ENCODE results near the gene NABP2. TPM values are rescaled to one million over a fixed set of nuclear protein-coding genes. Genes with fewer than 3 reads are reported as not detected.
A peak's percentile ranks its signal among the peaks of the same experiment; 100 is the strongest.

NABP2 gene
- total and polyA plus RNA-seq, 4 donors = 18.6 to 28.6 (median 22.7) TPM

- WGBS, 2 donors = 0 to 1% methylated on average over 20 to 21 of the region's 21 CpGs
- DNase-seq = peak; percentile 82 to 93
- Histone ChIP-seq H3K27me3 (ENCODE audit: control insufficient read depth in 1 of 2, insufficient read depth in 2 of 2, low read length in 1 of 2) (no peaks in the 10 kb centered on the region), H3K4me3 (ENCODE audit: low read length in 2 of 2) (peak overlapping the region; percentile 60 to 74), H3K9me3 (ENCODE audit: control insufficient read depth, low read length) (no peaks in the 10 kb centered on the region), H3K36me3 (ENCODE audit: control insufficient read depth in 1 of 2, insufficient read depth in 2 of 2, low read length in 1 of 2) (peaks cover 0 to 2% of the 10 kb centered on the region in 2 donors), H3K27ac (ENCODE audit: low read depth in 1 of 2, low read length in 2 of 2) (peak overlapping the region; percentile 83 to 96), H3K4me1 (ENCODE audit: control insufficient read depth in 1 of 2, insufficient read depth in 2 of 2, low read length in 2 of 2) (no peaks in the 10 kb centered on the region)
- ATAC-seq (ENCODE audit: low FRiP score) = peak; percentile 62
- intact Hi-C loops (cut with DNase I) = loop anchor here in 1 of 2 donors (5.0 kb wide), 1 partner anchor 36 kb away; the partner anchor contains the start of gene ANKRD52
Measured at GRCh38 chr12:56221232-56221756, 2.8 kb upstream of the NABP2 start.

DNA sequence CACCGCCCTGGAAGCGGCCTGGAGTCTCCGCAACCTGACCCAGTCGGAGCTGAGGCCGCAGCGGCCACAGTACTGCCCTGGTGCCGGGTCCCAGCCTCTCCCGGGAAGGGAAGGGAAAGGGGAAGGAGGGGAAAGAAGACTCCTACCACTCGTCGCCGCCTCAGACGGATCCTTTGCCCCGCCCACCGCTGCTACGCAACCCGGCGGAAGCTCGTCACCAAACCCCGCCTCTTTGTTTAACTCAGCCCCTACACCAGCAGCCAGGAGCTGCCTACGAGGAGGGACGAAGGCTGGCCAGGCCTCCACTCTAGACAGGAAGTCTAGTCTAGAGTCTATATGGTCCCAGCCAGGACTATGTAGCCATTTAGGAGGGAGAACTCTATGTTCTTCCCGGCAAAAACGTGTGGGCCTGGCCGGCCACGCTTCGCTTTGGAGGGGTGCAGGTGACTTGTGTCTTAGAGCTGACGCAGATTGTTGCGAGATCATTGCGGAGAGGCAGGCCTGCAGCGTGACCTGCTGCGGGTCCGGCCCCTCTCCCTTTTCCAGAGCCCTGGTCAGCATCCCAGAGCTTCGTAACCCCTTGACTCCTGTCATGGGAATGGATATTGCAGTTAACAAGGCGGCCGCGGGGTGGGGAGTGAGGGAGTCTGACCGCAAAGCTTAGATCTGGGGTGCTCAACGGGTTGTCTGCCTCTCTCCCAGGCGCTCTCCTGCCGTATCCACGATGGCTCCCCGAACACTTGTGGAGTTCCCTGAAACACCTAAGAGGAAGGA, 2.2 kb upstream of the NABP2 start, which contains the start of gene RNF41:
RNF41 (minus strand) TSS at position 166 of the 774 bp plus-strand sequence. CDS start 7,875 bp downstream, outside the sequence.
- 1% methylated on average over 40 to 42 of the region's 42 CpGs for WGBS, 2 donors
- H3K27me3 ChIP-seq (ENCODE audit: control insufficient read depth in 1 of 2, insufficient read depth in 2 of 2, low read length in 1 of 2) = no peaks in the 10 kb centered on the region
- peak; percentile 98 to 99 for DNase-seq
- H3K4me3 ChIP-seq (ENCODE audit: low read length in 2 of 2) = peak within 1 kb of the TSS; percentile 60 to 74
- ATAC-seq (ENCODE audit: low FRiP score) = peak; percentile 94
- intact Hi-C loops (cut with DNase I) = loop anchor here in 1 of 2 donors (5.0 kb wide), 1 partner anchor 35 kb away; the partner anchor contains the start of gene ANKRD52
- peak within 1 kb of the TSS; percentile 83 to 96 for H3K27ac ChIP-seq (ENCODE audit: low read depth in 1 of 2, low read length in 2 of 2)
- no peaks in the 10 kb centered on the region for H3K36me3 ChIP-seq (ENCODE audit: control insufficient read depth in 1 of 2, insufficient read depth in 2 of 2, low read length in 1 of 2)
- H3K9me3 ChIP-seq (ENCODE audit: control insufficient read depth, low read length) = no peaks in the 10 kb centered on the region
- H3K4me1 ChIP-seq (ENCODE audit: control insufficient read depth in 1 of 2, insufficient read depth in 2 of 2, low read length in 2 of 2) = no peaks in the 10 kb centered on the region

- 8 to 13% methylated on average over 4 of the region's 4 CpGs for WGBS, 2 donors
- H3K27ac ChIP-seq (ENCODE audit: low read depth in 1 of 2, low read length in 2 of 2) = peak overlapping the region; percentile 58 to 76
- no peaks in the 10 kb centered on the region for H3K27me3 ChIP-seq (ENCODE audit: control insufficient read depth in 1 of 2, insufficient read depth in 2 of 2, low read length in 1 of 2)
- DNase-seq (no peak), ATAC-seq (ENCODE audit: low FRiP score) (no peak)
- intact Hi-C loops (cut with DNase I) = loop anchor here in 1 of 2 donors (5.0 kb wide), 1 partner anchor 35 kb away; the partner anchor contains the start of gene ANKRD52
- no peaks in the 10 kb centered on the region for H3K9me3 ChIP-seq (ENCODE audit: control insufficient read depth, low read length)
- H3K4me1 ChIP-seq (ENCODE audit: control insufficient read depth in 1 of 2, insufficient read depth in 2 of 2, low read length in 2 of 2) = no peaks in the 10 kb centered on the region
- peak overlapping the region in 1 of 2 donors; percentile 4 for H3K4me3 ChIP-seq (ENCODE audit: low read length in 2 of 2)
- H3K36me3 ChIP-seq (ENCODE audit: control insufficient read depth in 1 of 2, insufficient read depth in 2 of 2, low read length in 1 of 2) = no peaks in the 10 kb centered on the region
Measured at GRCh38 chr12:56222531-56222895, 1.6 kb upstream of the NABP2 start.

- Histone ChIP-seq H3K27me3 (ENCODE audit: control insufficient read depth in 1 of 2, insufficient read depth in 2 of 2, low read length in 1 of 2) (no peaks in the 10 kb centered on the region), H3K9me3 (ENCODE audit: control insufficient read depth, low read length) (no peaks in the 10 kb centered on the region), H3K4me1 (ENCODE audit: control insufficient read depth in 1 of 2, insufficient read depth in 2 of 2, low read length in 2 of 2) (no peaks in the 10 kb centered on the region), H3K4me3 (ENCODE audit: low read length in 2 of 2) (no peak overlapping the region), H3K36me3 (ENCODE audit: control insufficient read depth in 1 of 2, insufficient read depth in 2 of 2, low read length in 1 of 2) (no peaks in the 10 kb centered on the region), H3K27ac (ENCODE audit: low read depth in 1 of 2, low read length in 2 of 2) (peak overlapping the region; percentile 8 to 87)
- intact Hi-C loops (cut with DNase I) = loop anchor here (1.0 to 5.0 kb wide), 5 partner anchors 17 to 105 kb away; partner anchors contain the start of genes ANKRD52 (in 1 of the 2), CS (in 1 of the 2) and ZC3H10 (in 1 of the 2)
- 16 to 19% methylated on average over 15 of the region's 15 CpGs for WGBS, 2 donors
- no peak for ATAC-seq (ENCODE audit: low FRiP score)
- DNase-seq = no peak
Measured at GRCh38 chr12:56223571-56224101, 506 bp upstream of the NABP2 start.

GRCh38 chr12:56224954-56225353, 812 bp downstream of the NABP2 start:
- Histone ChIP-seq H3K27me3 (ENCODE audit: control insufficient read depth in 1 of 2, insufficient read depth in 2 of 2, low read length in 1 of 2) (no peaks in the 10 kb centered on the region), H3K4me3 (ENCODE audit: low read length in 2 of 2) (peak overlapping the region in 1 of 2 donors; percentile 50), H3K4me1 (ENCODE audit: control insufficient read depth in 1 of 2, insufficient read depth in 2 of 2, low read length in 2 of 2) (no peaks in the 10 kb centered on the region), H3K9me3 (ENCODE audit: control insufficient read depth, low read length) (no peaks in the 10 kb centered on the region), H3K36me3 (ENCODE audit: control insufficient read depth in 1 of 2, insufficient read depth in 2 of 2, low read length in 1 of 2) (no peaks in the 10 kb centered on the region), H3K27ac (ENCODE audit: low read depth in 1 of 2, low read length in 2 of 2) (no peak overlapping the region)
- DNase-seq (no peak), ATAC-seq (ENCODE audit: low FRiP score) (no peak)
- WGBS, 2 donors = 62 to 63% methylated on average over 11 of the region's 11 CpGs
- intact Hi-C loops (cut with DNase I) = loop anchor here (1.0 to 5.0 kb wide), 6 partner anchors 18 to 106 kb away; partner anchors contain the start of genes ANKRD52 (in 1 of the 2), CS (in 1 of the 2) and ZC3H10 (in 1 of the 2)

DNA sequence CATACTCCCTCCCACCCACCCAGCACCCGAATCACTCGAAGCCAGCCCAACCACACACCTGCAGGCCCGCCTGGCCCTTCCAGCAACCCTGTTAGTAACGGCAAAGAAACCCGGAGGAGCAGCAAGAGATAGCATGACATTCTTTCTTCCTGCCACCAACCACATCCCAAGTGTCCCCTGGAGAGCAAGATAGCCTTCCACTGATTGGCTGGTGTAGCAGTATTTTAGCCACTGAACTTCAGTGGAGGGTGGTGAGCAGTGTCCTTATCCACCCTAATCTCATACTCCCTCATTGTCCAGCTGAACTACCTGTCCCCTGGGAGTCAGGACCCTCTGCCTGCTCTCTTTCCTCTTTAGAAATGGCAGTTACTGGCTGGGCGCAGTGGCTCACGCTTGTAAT, 4.9 kb downstream of the NABP2 start:
- Histone ChIP-seq H3K4me1 (ENCODE audit: control insufficient read depth in 1 of 2, insufficient read depth in 2 of 2, low read length in 2 of 2) (no peaks in the 10 kb centered on the region), H3K36me3 (ENCODE audit: control insufficient read depth in 1 of 2, insufficient read depth in 2 of 2, low read length in 1 of 2) (no peaks in the 10 kb centered on the region), H3K27ac (ENCODE audit: low read depth in 1 of 2, low read length in 2 of 2) (no peak overlapping the region), H3K4me3 (ENCODE audit: low read length in 2 of 2) (no peak overlapping the region), H3K27me3 (ENCODE audit: control insufficient read depth in 1 of 2, insufficient read depth in 2 of 2, low read length in 1 of 2) (no peaks in the 10 kb centered on the region), H3K9me3 (ENCODE audit: control insufficient read depth, low read length) (no peaks in the 10 kb centered on the region)
- ATAC-seq (ENCODE audit: low FRiP score) (no peak), DNase-seq (no peak)
- intact Hi-C loops (cut with DNase I) = loop anchor here in 1 of 2 donors (5.0 kb wide), 1 partner anchor 37 kb away; no protein-coding TSS in a partner anchor
- WGBS, 2 donors = 84 to 85% methylated on average over 7 of the region's 7 CpGs

DNA sequence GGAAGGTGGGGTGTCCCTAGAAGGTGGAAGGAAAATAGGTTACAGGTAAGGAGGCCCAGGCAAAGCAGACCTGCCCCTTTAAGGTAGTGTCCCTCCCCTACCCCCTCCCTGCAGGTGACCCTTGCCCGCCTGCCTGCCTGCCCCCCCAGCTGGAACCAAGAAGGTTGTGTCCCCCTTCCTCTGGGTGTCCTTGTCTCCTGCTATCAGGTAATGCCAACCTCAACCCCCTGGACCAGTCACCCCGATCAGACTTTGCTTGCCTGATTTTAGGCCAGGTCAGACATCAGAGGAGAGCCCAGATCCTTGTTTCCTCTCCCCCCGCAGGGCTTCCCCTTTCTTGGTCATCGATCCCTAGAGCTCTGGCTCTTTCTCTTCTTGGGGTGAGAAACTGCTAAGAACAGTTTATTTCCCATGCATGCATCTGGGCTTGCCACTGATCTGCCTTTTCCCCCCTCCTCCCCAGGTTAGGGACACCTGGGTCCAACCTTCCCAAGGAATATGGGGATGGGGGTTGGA, 5.8 kb downstream of the NABP2 start, which contains the start of gene SLC39A5:
SLC39A5 (plus strand) TSS at position 136 of the 516 bp plus-strand sequence. CDS start 1,224 bp downstream, outside the sequence.
- intact Hi-C loops (cut with DNase I) = loop anchor here in 1 of 2 donors (5.0 kb wide), 1 partner anchor 38 kb away; no protein-coding TSS in a partner anchor
- Histone ChIP-seq H3K4me1 (ENCODE audit: control insufficient read depth in 1 of 2, insufficient read depth in 2 of 2, low read length in 2 of 2) (no peaks in the 10 kb centered on the region), H3K27me3 (ENCODE audit: control insufficient read depth in 1 of 2, insufficient read depth in 2 of 2, low read length in 1 of 2) (no peaks in the 10 kb centered on the region), H3K36me3 (ENCODE audit: control insufficient read depth in 1 of 2, insufficient read depth in 2 of 2, low read length in 1 of 2) (no peaks in the 10 kb centered on the region), H3K4me3 (ENCODE audit: low read length in 2 of 2) (no peak within 1 kb of the TSS), H3K9me3 (ENCODE audit: control insufficient read depth, low read length) (no peaks in the 10 kb centered on the region), H3K27ac (ENCODE audit: low read depth in 1 of 2, low read length in 2 of 2) (no peak within 1 kb of the TSS)
- ATAC-seq (ENCODE audit: low FRiP score) (no peak), DNase-seq (no peak)
- WGBS, 2 donors = 72 to 82% methylated on average over 3 to 4 of the region's 4 CpGs

DNA sequence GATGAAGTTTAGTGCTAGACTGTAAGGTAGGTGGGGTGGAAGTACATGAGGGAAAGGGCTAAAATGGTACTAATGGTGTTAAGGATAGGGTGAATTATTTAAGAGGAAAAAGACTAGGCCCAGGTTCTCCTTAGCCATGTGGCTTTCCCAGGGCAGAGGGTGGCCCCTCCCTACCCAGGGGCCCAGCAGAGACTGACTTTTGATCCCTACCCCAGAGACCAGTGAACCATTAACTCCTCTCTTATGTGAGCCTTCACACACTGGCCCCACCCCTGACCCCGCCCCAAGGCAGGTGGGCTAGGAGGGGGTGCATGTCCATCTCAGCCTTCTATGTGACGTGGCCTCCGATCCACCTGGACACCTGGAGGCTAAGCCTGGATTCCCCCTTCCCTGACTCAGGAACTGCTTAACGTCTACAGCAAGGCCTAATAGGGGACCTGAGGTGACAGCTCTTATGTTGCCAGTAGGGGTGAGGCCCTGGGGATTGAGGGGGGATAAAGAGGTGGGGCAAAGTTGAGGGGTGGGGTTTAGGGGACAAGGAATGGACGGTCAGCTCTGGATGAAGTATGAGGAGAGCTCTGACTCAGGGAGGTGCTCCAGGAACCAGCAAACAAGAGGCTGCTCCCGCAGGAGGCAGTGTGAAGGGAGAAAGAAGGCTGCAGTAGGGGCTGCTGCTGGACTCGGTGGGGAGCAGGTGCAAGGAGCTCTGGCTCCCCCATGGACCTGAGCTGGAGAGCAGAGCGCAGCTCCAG, 6.5 kb downstream of the NABP2 start:
- 61 to 62% methylated on average over 8 of the region's 8 CpGs for WGBS, 2 donors
- no peaks in the 10 kb centered on the region for H3K27me3 ChIP-seq (ENCODE audit: control insufficient read depth in 1 of 2, insufficient read depth in 2 of 2, low read length in 1 of 2)
- DNase-seq = no peak
- intact Hi-C loops (cut with DNase I) = no loop called here
- no peak for ATAC-seq (ENCODE audit: low FRiP score)
- no peaks in the 10 kb centered on the region for H3K9me3 ChIP-seq (ENCODE audit: control insufficient read depth, low read length)
- H3K4me3 ChIP-seq (ENCODE audit: low read length in 2 of 2) = no peak overlapping the region
- no peaks in the 10 kb centered on the region for H3K4me1 ChIP-seq (ENCODE audit: control insufficient read depth in 1 of 2, insufficient read depth in 2 of 2, low read length in 2 of 2)
- no peaks in the 10 kb centered on the region for H3K36me3 ChIP-seq (ENCODE audit: control insufficient read depth in 1 of 2, insufficient read depth in 2 of 2, low read length in 1 of 2)
- H3K27ac ChIP-seq (ENCODE audit: low read depth in 1 of 2, low read length in 2 of 2) = no peak overlapping the region
